HAP-1 (cell line): ENCODE results near the gene CDC5L.

Experiments used
- DNase-seq, 2 experiments: peaks; one replicate each; pipeline ENCODE4 v3.0.0-alpha.2; 2016 to 2020; ENCODE audit warnings: low spot score in 2 of 2
- H3K27me3 ChIP-seq: fragments of 250-450 bp; sonication (Bioruptor Pico); 2 replicates; pipeline ENCODE4 v1.5.1; 2020; ENCODE audit warnings: low read depth, mild to moderate bottlenecking, moderate library complexity
- H3K36me3 ChIP-seq: fragments of 250-450 bp; sonication (Bioruptor Pico); replicated peaks from 2 replicates; pipeline ENCODE4 v1.5.1; 2020; ENCODE audit warnings: mild to moderate bottlenecking
- H3K4me1 ChIP-seq: fragments of 250-450 bp; sonication (Bioruptor Pico); 2 replicates; pipeline ENCODE4 v1.5.1; 2020; ENCODE audit warnings: mild to moderate bottlenecking
- H3K4me3 ChIP-seq: fragments of 250-450 bp; sonication (Bioruptor Pico); 2 replicates; pipeline ENCODE4 v1.5.1; 2020; ENCODE audit warnings: mild to moderate bottlenecking, moderate library complexity
- H3K9me3 ChIP-seq: fragments of 250-450 bp; sonication (Bioruptor Pico); 2 replicates; pipeline ENCODE4 v1.5.1; 2020; ENCODE audit warnings: mild to moderate bottlenecking, moderate library complexity
- in situ Hi-C: fragments of 300-500 bp; cut with MboI; formaldehyde crosslinking; loops from 3 replicates; pipeline ENCODE4 v1.14.3; 2020; ENCODE audit warnings: low sequenced_read_pairs, inconsistent platforms, mixed read lengths

CDC5L gene

DNA sequence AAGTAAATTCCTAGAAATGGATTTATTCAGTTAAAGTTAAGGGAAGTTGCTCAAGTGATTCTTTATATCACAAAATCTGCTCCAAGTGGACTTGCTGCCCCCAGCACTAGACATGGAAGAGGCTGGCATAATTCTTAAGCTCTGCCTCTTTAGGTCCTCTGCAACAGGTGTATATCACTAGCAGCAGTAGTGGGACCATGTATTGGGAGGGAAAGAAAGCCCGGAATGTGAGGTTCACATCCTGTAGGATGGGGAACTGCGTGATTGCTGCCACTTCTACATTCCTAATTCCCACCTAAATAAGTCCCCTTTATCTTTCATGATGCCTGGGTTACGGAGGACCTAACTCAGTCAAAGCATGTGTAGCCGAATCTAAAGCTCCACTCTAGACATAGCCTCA, 31.9 kb upstream of the CDC5L start:
- Histone ChIP-seq H3K9me3 (no peaks in the 10 kb centered on the region), H3K36me3 (no peaks in the 10 kb centered on the region), H3K4me3 (no peak overlapping the region), H3K4me1 (no peaks in the 10 kb centered on the region; the same call in 1 of the 2 replicates), H3K27me3 (no peaks in the 10 kb centered on the region)
- in situ Hi-C loops = no loop called here
- no peak for DNase-seq

- H3K4me1 ChIP-seq = no peaks in the 10 kb centered on the region; the same call in 1 of the 2 replicates
- peak in 1 of 2 experiments; percentile 1 for DNase-seq
- H3K36me3 ChIP-seq = no peaks in the 10 kb centered on the region
- no peaks in the 10 kb centered on the region for H3K9me3 ChIP-seq
- H3K4me3 ChIP-seq = no peak overlapping the region
- in situ Hi-C loops = no loop called here
- no peaks in the 10 kb centered on the region for H3K27me3 ChIP-seq
Measured at GRCh38 chr6:44356487-44356886, 31.0 kb upstream of the CDC5L start.

DNA sequence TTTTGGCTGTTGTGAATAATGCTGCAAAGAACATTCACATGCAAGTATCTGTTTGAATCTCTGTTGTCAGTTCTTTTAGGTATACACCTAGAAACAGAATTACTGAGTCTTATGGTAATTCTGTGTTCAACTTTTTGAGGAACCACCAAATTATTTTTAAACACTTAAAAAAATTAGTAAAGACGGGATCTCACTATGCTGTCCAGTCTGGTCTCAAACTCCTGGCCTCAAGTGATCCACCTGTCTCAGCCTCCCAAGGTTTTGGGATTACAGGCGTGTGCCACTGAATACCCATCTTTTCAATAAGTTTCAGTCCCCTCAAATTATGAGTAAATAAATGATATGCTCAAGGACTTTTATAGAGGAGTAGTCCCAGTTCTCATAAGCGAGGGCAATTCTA, 27.5 kb upstream of the CDC5L start:
- in situ Hi-C loops = no loop called here

DNA sequence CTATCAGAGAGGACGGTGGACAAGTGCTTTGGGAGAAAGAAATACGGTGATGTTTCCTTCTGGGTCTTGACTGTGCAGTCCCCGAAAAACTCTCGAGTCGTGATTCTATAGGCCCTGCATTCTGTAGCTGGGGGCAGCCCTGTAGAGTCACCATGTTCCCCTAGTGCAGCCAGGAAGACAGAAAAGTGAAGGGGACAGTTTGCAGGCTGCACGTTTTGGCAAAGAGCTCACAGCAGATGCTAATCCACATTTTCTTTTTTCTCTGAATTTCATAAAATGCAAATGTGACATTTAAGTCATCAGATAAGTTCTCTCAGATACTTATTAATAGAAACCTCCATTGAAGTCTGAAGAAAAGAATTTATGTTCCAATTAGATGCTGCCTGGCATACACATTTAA, 25.6 kb upstream of the CDC5L start:
- Histone ChIP-seq H3K36me3 (no peaks in the 10 kb centered on the region), H3K9me3 (no peaks in the 10 kb centered on the region), H3K27me3 (no peaks in the 10 kb centered on the region; the same call in 1 of the 2 replicates), H3K4me3 (no peak overlapping the region), H3K4me1 (peaks cover 10% of the 10 kb centered on the region)
- peak in 1 of 2 experiments; percentile 18 for DNase-seq
- in situ Hi-C loops = no loop called here

More for the DNA sequence above, 27.5 kb upstream of the CDC5L start:
- H3K9me3 ChIP-seq = no peaks in the 10 kb centered on the region
- H3K27me3 ChIP-seq = no peaks in the 10 kb centered on the region
- DNase-seq = no peak
- H3K4me3 ChIP-seq = no peak overlapping the region
- peaks cover 10% of the 10 kb centered on the region for H3K4me1 ChIP-seq
- no peaks in the 10 kb centered on the region for H3K36me3 ChIP-seq

DNA sequence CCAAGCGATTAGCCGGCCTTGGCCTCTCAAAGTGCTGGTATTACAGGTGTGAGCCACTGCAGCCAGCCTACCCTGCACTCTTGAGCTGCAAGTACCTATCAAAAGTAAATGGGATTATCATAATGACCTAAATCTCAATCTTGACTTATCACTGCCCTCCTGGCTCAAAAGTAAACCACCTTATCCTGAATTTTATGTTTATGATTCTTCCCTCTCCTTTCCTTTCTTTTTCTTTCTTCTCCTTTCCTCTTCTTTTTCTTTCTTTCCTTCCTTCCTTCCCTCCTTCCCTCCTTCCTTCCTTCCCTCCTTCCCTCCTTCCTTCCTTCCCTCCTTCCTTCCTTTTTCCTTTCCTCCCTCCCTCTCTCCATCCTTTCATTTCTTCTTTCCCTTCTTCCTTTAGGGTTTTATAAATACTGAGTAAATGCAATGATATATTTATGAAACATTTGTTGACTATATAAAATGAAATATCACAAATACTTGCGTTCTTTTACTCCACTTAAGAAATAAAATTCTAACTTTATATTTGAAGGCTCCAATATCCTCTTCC, 24.1 kb upstream of the CDC5L start:
- in situ Hi-C loops = no loop called here

DNA sequence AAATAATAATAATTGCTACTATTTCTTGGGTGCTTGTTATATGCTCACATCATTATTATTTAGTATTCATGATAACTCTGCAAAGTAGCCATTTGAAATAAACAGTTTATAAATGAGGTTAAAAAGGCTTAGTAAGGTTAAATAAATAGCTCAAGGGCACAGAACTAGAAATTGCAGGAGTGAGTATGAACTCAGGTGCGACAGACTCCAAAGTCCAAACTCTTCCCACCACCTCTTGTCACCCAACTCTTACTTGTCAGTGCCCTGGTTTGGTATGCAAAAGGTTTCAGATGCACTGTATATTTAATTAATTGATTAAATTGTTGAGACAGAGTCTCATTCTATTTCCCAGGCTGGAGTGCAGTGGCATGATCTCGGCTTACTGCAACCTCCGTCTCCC, 20.7 kb upstream of the CDC5L start:
- Histone ChIP-seq H3K36me3 (no peaks in the 10 kb centered on the region), H3K27me3 (no peaks in the 10 kb centered on the region; the same call in 1 of the 2 replicates), H3K4me3 (no peak overlapping the region), H3K9me3 (no peaks in the 10 kb centered on the region), H3K4me1 (peaks cover 21% of the 10 kb centered on the region)
- in situ Hi-C loops = no loop called here
- no peak for DNase-seq

More for the DNA sequence above, 24.1 kb upstream of the CDC5L start:
- Histone ChIP-seq H3K36me3 (no peaks in the 10 kb centered on the region), H3K9me3 (no peaks in the 10 kb centered on the region), H3K4me1 (peaks cover 10% of the 10 kb centered on the region), H3K27me3 (no peaks in the 10 kb centered on the region; the same call in 1 of the 2 replicates), H3K4me3 (no peak overlapping the region)
- no peak for DNase-seq

GRCh38 chr6:44367681-44368080, 19.8 kb upstream of the CDC5L start:
- in situ Hi-C loops = no loop called here
- no peaks in the 10 kb centered on the region for H3K9me3 ChIP-seq
- no peak for DNase-seq

DNA sequence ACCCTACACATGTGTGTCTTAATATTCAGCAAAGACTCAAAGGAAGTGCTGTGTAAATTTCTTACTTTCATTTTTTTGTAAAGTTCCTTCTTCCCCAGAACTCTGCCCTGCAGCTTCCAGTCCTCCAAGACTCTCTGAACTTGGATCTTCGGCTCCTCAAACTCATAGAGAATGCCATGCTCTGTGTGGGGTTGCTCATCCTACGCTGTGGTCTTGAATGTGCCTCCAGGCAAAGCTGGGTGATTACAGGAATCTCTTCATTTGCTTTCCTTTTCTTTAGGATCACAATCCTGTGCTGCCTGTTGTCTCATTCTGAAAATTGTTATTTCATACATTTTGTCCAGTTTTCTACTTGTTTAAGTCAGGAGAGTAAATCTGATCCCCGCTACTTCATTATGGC, 14.5 kb upstream of the CDC5L start:
- no peak for DNase-seq
- Histone ChIP-seq H3K27me3 (no peaks in the 10 kb centered on the region), H3K9me3 (no peaks in the 10 kb centered on the region), H3K36me3 (no peaks in the 10 kb centered on the region), H3K4me3 (no peak overlapping the region), H3K4me1 (peaks cover 12% of the 10 kb centered on the region)
- in situ Hi-C loops = no loop called here

More at GRCh38 chr6:44367681-44368080, 19.8 kb upstream of the CDC5L start:
- peaks cover 12% of the 10 kb centered on the region for H3K4me1 ChIP-seq
- H3K27me3 ChIP-seq = no peaks in the 10 kb centered on the region; the same call in 1 of the 2 replicates
- no peak overlapping the region for H3K4me3 ChIP-seq
- H3K36me3 ChIP-seq = no peaks in the 10 kb centered on the region

- in situ Hi-C loops = no loop called here
- no peak for DNase-seq
- no peaks in the 10 kb centered on the region for H3K9me3 ChIP-seq
Measured at GRCh38 chr6:44373787-44374186, 13.7 kb upstream of the CDC5L start.

GRCh38 chr6:44375071-44375470, 12.4 kb upstream of the CDC5L start:
- H3K27me3 ChIP-seq = no peaks in the 10 kb centered on the region
- no peak overlapping the region for H3K4me3 ChIP-seq
- H3K36me3 ChIP-seq = no peaks in the 10 kb centered on the region
- in situ Hi-C loops = no loop called here
- DNase-seq = no peak
- peaks cover 12% of the 10 kb centered on the region for H3K4me1 ChIP-seq
- no peaks in the 10 kb centered on the region for H3K9me3 ChIP-seq

More at GRCh38 chr6:44373787-44374186, 13.7 kb upstream of the CDC5L start:
- no peak overlapping the region for H3K4me3 ChIP-seq
- H3K27me3 ChIP-seq = no peaks in the 10 kb centered on the region
- peaks cover 12% of the 10 kb centered on the region for H3K4me1 ChIP-seq
- H3K36me3 ChIP-seq = no peaks in the 10 kb centered on the region

GRCh38 chr6:44377484-44377883, 10.0 kb upstream of the CDC5L start:
- Histone ChIP-seq H3K4me3 (no peak overlapping the region), H3K27me3 (no peaks in the 10 kb centered on the region), H3K9me3 (no peaks in the 10 kb centered on the region), H3K36me3 (no peaks in the 10 kb centered on the region), H3K4me1 (no peaks in the 10 kb centered on the region; the same call in 1 of the 2 replicates)
- in situ Hi-C loops = no loop called here
- DNase-seq = no peak

GRCh38 chr6:44377971-44378370, 9.5 kb upstream of the CDC5L start:
- Histone ChIP-seq H3K36me3 (no peaks in the 10 kb centered on the region), H3K4me3 (no peak overlapping the region), H3K9me3 (no peaks in the 10 kb centered on the region), H3K4me1 (no peaks in the 10 kb centered on the region; the same call in 1 of the 2 replicates), H3K27me3 (no peaks in the 10 kb centered on the region)
- in situ Hi-C loops = no loop called here
- DNase-seq = no peak

- Histone ChIP-seq H3K27me3 (no peaks in the 10 kb centered on the region), H3K36me3 (no peaks in the 10 kb centered on the region), H3K9me3 (no peaks in the 10 kb centered on the region), H3K4me1 (peaks cover 3% of the 10 kb centered on the region), H3K4me3 (no peak overlapping the region)
- in situ Hi-C loops = no loop called here
- DNase-seq = no peak
Measured at GRCh38 chr6:44381739-44382138, 5.8 kb upstream of the CDC5L start.

GRCh38 chr6:44386364-44386928, 1.1 kb upstream of the CDC5L start:
- H3K9me3 ChIP-seq = no peaks in the 10 kb centered on the region
- DNase-seq = no peak
- no peaks in the 10 kb centered on the region for H3K27me3 ChIP-seq
- H3K4me3 ChIP-seq = peak overlapping the region; percentile 79
- H3K4me1 ChIP-seq = peaks cover 15% of the 10 kb centered on the region
- peaks cover 4% of the 10 kb centered on the region for H3K36me3 ChIP-seq
- in situ Hi-C loops = no loop called here
